ENCODE measurements around the gene EFCAB6. TPM values are rescaled to one million over a fixed set of nuclear protein-coding genes. Genes with fewer than 3 reads are reported as not detected.

The EFCAB6 gene
- total RNA-seq, 1 donor from 2014 or later: 0.23 TPM

GRCh38 chr22:43731988-43732387 is 80.1 kb downstream of the EFCAB6 start:
- Mint-ChIP-seq H3K36me3 (ENCODE audit: low read depth) (no peaks in the 10 kb centered on the region), H3K4me3 (no peak overlapping the region), H3K4me1 (no peaks in the 10 kb centered on the region), H3K27me3 (peaks cover 9% of the 10 kb centered on the region), H3K9me3 (no peaks in the 10 kb centered on the region), H3K27ac (no peak overlapping the region)
- intact Hi-C loops (cut with micrococcal nuclease): no loop called here
- peak; percentile 29 for DNase-seq

- Mint-ChIP-seq H3K9me3 (no peaks in the 10 kb centered on the region), H3K36me3 (ENCODE audit: low read depth) (no peaks in the 10 kb centered on the region), H3K27ac (no peak overlapping the region), H3K4me3 (no peak overlapping the region), H3K27me3 (peaks cover 9% of the 10 kb centered on the region), H3K4me1 (peaks cover 2% of the 10 kb centered on the region)
- intact Hi-C loops (cut with micrococcal nuclease): no loop called here
- DNase-seq: peak; percentile 14
Measured at GRCh38 chr22:43726964-43727543, 85.1 kb downstream of the EFCAB6 start.

- Mint-ChIP-seq H3K4me1 (peaks cover 2% of the 10 kb centered on the region), H3K4me3 (no peak overlapping the region), H3K27ac (no peak overlapping the region), H3K9me3 (no peaks in the 10 kb centered on the region), H3K27me3 (peaks cover 12% of the 10 kb centered on the region), H3K36me3 (ENCODE audit: low read depth) (no peaks in the 10 kb centered on the region)
- no peak for DNase-seq
- intact Hi-C loops (cut with micrococcal nuclease): no loop called here
Measured at GRCh38 chr22:43726322-43726721, 85.8 kb downstream of the EFCAB6 start.

- no peak for DNase-seq
- no peak overlapping the region for H3K4me3 Mint-ChIP-seq
- no peak overlapping the region for H3K27ac Mint-ChIP-seq
- H3K4me1 Mint-ChIP-seq: peaks cover 2% of the 10 kb centered on the region
- no peaks in the 10 kb centered on the region for H3K36me3 Mint-ChIP-seq (ENCODE audit: low read depth)
- H3K27me3 Mint-ChIP-seq: peaks cover 15% of the 10 kb centered on the region
- intact Hi-C loops (cut with micrococcal nuclease): no loop called here
- H3K9me3 Mint-ChIP-seq: no peaks in the 10 kb centered on the region
Measured at GRCh38 chr22:43723816-43724215, 88.3 kb downstream of the EFCAB6 start.

GRCh38 chr22:43722444-43722843 is 89.7 kb downstream of the EFCAB6 start:
- H3K9me3 Mint-ChIP-seq: no peaks in the 10 kb centered on the region
- peaks cover 2% of the 10 kb centered on the region for H3K4me1 Mint-ChIP-seq
- no peak for DNase-seq
- no peaks in the 10 kb centered on the region for H3K36me3 Mint-ChIP-seq (ENCODE audit: low read depth)
- H3K27ac Mint-ChIP-seq: no peak overlapping the region
- peaks cover 9% of the 10 kb centered on the region for H3K27me3 Mint-ChIP-seq
- intact Hi-C loops (cut with micrococcal nuclease): no loop called here
- H3K4me3 Mint-ChIP-seq: no peak overlapping the region

- DNase-seq: no peak
- no peaks in the 10 kb centered on the region for H3K9me3 Mint-ChIP-seq
- H3K27ac Mint-ChIP-seq: no peak overlapping the region
- H3K4me3 Mint-ChIP-seq: no peak overlapping the region
- H3K27me3 Mint-ChIP-seq: peaks cover 9% of the 10 kb centered on the region
- no peaks in the 10 kb centered on the region for H3K36me3 Mint-ChIP-seq (ENCODE audit: low read depth)
- peaks cover 2% of the 10 kb centered on the region for H3K4me1 Mint-ChIP-seq
- intact Hi-C loops (cut with micrococcal nuclease): no loop called here
Measured at GRCh38 chr22:43720716-43721115, 91.4 kb downstream of the EFCAB6 start.

GRCh38 chr22:43714104-43714503 is 98.0 kb downstream of the EFCAB6 start:
- Mint-ChIP-seq H3K9me3 (no peaks in the 10 kb centered on the region), H3K27ac (no peak overlapping the region), H3K36me3 (ENCODE audit: low read depth) (no peaks in the 10 kb centered on the region), H3K27me3 (peaks cover 7% of the 10 kb centered on the region), H3K4me1 (no peaks in the 10 kb centered on the region), H3K4me3 (no peak overlapping the region)
- DNase-seq: no peak
- intact Hi-C loops (cut with micrococcal nuclease): no loop called here

GRCh38 chr22:43711681-43712080 is 100.4 kb downstream of the EFCAB6 start:
- intact Hi-C loops (cut with micrococcal nuclease): no loop called here
- Mint-ChIP-seq H3K4me1 (no peaks in the 10 kb centered on the region), H3K27ac (no peak overlapping the region), H3K27me3 (peaks cover 10% of the 10 kb centered on the region), H3K4me3 (no peak overlapping the region), H3K9me3 (no peaks in the 10 kb centered on the region), H3K36me3 (ENCODE audit: low read depth) (no peaks in the 10 kb centered on the region)
- DNase-seq: no peak

- Mint-ChIP-seq H3K4me1 (no peaks in the 10 kb centered on the region), H3K9me3 (no peaks in the 10 kb centered on the region), H3K4me3 (no peak overlapping the region), H3K27me3 (peaks cover 7% of the 10 kb centered on the region), H3K36me3 (ENCODE audit: low read depth) (no peaks in the 10 kb centered on the region), H3K27ac (no peak overlapping the region)
- DNase-seq: no peak
- intact Hi-C loops (cut with micrococcal nuclease): no loop called here
Measured at GRCh38 chr22:43707648-43708047, 104.5 kb downstream of the EFCAB6 start.

- no peaks in the 10 kb centered on the region for H3K9me3 Mint-ChIP-seq
- intact Hi-C loops (cut with micrococcal nuclease): no loop called here
- H3K4me1 Mint-ChIP-seq: no peaks in the 10 kb centered on the region
- no peak for DNase-seq
- no peaks in the 10 kb centered on the region for H3K36me3 Mint-ChIP-seq (ENCODE audit: low read depth)
- H3K4me3 Mint-ChIP-seq: no peak overlapping the region
- H3K27ac Mint-ChIP-seq: no peak overlapping the region
- H3K27me3 Mint-ChIP-seq: peaks cover 7% of the 10 kb centered on the region
Measured at GRCh38 chr22:43706571-43707328, 105.4 kb downstream of the EFCAB6 start.

- intact Hi-C loops (cut with micrococcal nuclease): no loop called here
- Mint-ChIP-seq H3K4me3 (no peak overlapping the region), H3K27ac (no peak overlapping the region)
Measured at GRCh38 chr22:43706151-43706550, 106.0 kb downstream of the EFCAB6 start.

GRCh38 chr22:43704051-43704450 is 108.1 kb downstream of the EFCAB6 start:
- Mint-ChIP-seq H3K27me3 (peaks cover 3% of the 10 kb centered on the region), H3K9me3 (no peaks in the 10 kb centered on the region), H3K4me1 (no peaks in the 10 kb centered on the region), H3K36me3 (ENCODE audit: low read depth) (no peaks in the 10 kb centered on the region), H3K27ac (no peak overlapping the region), H3K4me3 (no peak overlapping the region)
- intact Hi-C loops (cut with micrococcal nuclease): no loop called here
- DNase-seq: no peak

More at GRCh38 chr22:43706151-43706550, 106.0 kb downstream of the EFCAB6 start:
- no peaks in the 10 kb centered on the region for H3K36me3 Mint-ChIP-seq (ENCODE audit: low read depth)
- peaks cover 7% of the 10 kb centered on the region for H3K27me3 Mint-ChIP-seq
- no peak for DNase-seq
- no peaks in the 10 kb centered on the region for H3K9me3 Mint-ChIP-seq
- no peaks in the 10 kb centered on the region for H3K4me1 Mint-ChIP-seq

- Mint-ChIP-seq H3K4me1 (no peaks in the 10 kb centered on the region), H3K27ac (no peak overlapping the region), H3K27me3 (peaks cover 8% of the 10 kb centered on the region), H3K4me3 (no peak overlapping the region), H3K36me3 (ENCODE audit: low read depth) (no peaks in the 10 kb centered on the region), H3K9me3 (no peaks in the 10 kb centered on the region)
- intact Hi-C loops (cut with micrococcal nuclease): no loop called here
- no peak for DNase-seq
Measured at GRCh38 chr22:43698403-43698802, 113.7 kb downstream of the EFCAB6 start.

- Mint-ChIP-seq H3K36me3 (ENCODE audit: low read depth) (no peaks in the 10 kb centered on the region), H3K4me3 (no peak overlapping the region), H3K4me1 (no peaks in the 10 kb centered on the region), H3K27ac (no peak overlapping the region), H3K27me3 (peaks cover 10% of the 10 kb centered on the region), H3K9me3 (no peaks in the 10 kb centered on the region)
- no peak for DNase-seq
- intact Hi-C loops (cut with micrococcal nuclease): no loop called here
Measured at GRCh38 chr22:43697894-43698293, 114.2 kb downstream of the EFCAB6 start.

- no peaks in the 10 kb centered on the region for H3K9me3 Mint-ChIP-seq
- no peaks in the 10 kb centered on the region for H3K36me3 Mint-ChIP-seq (ENCODE audit: low read depth)
- no peak overlapping the region for H3K4me3 Mint-ChIP-seq
- H3K27ac Mint-ChIP-seq: no peak overlapping the region
- H3K4me1 Mint-ChIP-seq: no peaks in the 10 kb centered on the region
- H3K27me3 Mint-ChIP-seq: peaks cover 14% of the 10 kb centered on the region
- intact Hi-C loops (cut with micrococcal nuclease): no loop called here
- DNase-seq: no peak
Measured at GRCh38 chr22:43693249-43693648, 118.9 kb downstream of the EFCAB6 start.
